Measurements from ENCODE around the gene MAP2K3.

The MAP2K3 gene

DNA sequence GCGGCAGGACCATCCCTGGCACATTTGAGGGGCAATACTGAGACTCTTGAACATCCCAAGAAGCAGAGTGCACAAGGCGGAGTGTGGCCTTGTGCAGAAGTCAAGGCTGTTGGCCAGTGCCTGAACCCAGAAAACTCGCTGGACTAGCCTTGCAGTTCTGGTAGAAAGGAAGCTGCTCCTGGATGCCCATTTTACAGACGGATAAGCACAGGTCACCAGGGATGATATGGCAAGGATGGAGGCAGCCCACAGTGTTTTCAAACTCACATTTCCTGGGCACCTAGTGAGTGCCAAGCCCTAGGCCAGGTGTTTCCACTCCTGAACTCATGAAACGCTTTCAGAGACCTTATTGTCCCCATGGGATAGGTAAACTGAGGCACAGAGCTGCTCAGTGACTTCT is 1.7 kb upstream of the MAP2K3 start:
- no peak for DNase-seq (ENCODE audit: low spot score)

DNA sequence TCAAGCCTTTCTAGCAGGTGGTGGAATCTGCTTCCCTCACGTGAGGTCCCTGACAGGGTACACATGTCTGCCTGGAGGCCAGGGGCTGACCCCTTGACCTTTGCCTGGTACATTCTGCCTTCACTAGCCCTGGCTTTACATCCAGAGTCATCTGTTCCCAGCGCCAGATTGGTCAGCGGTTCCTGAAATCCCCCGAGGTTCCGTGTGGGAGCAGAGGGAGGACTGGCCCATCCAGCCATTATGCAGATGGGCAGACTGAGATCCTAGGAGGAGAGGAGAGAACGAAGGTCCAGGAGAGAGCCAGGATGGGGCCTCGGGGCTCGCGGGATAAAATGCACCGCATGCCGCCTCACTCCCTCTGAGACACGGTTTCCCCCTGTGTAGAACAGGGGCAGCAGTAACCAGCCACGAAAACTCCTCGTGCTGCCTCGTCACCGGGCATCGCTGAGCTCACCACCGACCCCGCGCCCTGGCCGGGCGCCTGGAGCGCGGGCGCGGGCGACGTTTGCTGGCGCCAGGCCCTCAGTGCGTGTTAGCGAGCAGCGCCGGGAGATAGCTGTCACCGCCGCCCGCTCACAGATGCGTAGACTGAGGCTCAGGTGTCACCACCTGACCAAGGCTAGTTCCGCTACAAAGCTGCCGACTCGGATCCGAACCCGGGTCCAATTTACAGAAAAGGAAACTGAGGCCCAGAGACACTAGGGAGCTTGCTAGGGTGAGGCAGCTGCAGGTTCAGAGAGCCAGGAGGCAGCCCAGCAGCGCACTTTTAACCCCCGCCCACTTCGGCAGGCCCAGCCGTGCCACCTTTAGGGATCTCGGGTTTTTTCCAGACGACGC is 811 bp upstream of the MAP2K3 start:
- DNase-seq (ENCODE audit: low spot score), result peak; percentile 69

DNA sequence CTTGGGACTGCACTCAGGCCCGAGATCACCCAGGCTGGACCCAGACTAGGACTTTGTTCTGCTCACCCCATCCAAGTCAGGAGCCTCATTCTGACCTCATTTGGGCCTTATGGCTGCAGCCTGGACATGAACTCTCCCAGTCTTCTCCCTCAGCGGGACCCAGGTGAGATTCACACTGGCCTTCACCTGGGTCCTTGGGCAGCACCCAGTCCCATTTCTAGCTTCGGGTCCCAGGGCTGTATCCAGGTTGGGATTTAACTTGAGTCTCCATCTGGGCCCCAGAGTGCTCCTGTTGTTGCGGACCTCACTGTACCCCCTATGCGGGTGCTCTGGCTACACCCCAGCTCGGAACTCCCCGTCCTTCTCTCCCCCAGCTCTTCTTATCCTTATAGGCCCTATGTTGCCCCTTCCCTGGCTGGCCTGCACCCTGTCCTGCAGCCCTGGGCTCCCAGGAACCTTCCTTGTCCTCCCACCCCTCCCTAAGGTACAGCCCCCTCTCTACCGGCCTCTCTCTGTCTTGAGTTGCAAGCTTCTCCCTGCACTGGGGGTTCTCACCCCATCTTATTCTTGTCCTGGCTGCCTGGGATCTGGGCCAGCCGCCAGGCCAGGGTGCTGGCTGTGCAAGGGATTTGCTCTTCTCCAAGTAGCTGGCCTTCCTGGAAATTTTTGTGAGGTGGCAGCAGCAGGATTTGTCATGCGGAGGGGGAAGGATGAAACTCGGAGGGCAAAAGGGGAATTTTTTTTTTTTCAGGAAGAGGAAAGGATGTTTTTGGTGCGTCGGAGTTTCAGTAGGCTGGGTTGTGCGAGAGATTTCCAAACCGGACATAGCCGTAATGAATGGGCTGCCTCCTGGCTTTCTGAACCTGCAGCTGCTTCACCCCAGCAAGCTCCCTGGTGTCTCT is 904 bp downstream of the MAP2K3 start:
- DNase-seq (ENCODE audit: low spot score), result peak; percentile 57

DNA sequence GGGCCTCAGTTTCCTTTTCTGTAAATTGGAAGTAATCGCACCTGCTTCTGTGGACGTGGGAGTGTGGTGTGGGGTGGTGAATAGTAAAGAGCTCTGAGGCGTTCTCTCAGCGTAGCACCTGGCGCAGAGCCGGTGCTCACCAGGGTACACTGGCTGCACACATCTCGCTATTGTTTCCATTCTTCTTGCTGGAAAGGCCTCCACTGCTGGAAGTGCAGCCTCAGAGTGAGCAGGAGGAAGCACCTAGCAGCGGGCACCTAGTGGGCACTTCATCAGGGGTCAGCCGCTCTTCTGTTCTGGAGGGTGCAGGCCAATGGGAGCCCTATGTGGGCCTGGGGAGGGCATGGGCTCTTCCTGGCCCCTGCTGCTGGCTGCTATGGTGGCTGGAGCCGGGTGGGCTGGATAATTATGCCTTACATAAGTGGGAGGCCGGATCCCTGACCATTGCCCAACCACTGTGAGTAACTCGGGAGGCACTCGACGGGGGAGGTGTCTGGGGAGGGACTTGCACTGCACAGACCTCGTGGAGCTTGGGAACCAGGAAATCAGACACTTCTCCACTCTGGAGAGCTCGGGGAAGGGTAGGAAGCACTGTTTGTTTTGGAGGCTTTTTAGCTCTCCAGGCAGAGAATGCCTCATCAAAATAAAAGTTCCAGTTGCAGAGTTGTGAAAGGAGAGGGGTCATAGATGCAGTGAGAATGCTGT is 1.7 kb downstream of the MAP2K3 start:
- DNase-seq (ENCODE audit: low spot score), result no peak

DNA sequence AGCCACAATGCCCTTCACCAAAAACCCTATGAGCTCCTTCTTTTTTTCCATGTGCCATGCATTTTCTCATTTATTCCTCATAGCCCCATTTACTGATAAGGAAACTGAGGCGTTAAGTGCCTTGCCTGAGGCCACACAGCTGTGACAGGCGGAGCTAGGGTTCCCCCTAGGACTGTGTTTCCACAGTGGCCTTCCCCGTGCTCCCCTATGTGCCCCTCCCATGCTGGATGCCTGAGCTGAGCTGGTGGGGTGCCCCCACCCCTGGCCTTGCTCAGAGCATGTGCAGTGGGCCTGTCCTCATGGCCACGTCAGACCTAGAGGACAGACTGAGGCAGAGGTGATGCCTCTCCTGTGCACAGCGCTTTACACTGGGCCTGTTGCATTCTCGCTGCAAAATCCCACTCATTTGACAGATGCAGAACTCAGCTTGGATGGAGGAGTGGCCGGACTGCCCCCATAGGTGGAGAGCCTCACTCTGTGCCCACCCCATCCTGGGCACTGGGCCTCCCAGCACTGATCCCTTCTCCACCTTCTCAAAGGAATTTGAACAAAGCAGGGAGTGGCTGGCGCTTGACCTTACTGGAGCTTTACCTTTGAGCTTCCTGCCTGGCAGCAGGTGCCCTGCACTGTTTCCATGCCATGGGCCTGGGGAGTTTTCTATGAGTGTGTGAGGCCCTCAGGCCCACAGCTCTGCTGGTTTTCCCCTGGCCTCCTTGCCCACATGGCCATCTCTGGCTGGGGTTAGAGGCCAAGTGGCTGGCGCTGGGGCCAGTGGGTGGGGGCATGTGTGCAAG is 2.6 kb downstream of the MAP2K3 start:
- DNase-seq (ENCODE audit: low spot score), result no peak

DNA sequence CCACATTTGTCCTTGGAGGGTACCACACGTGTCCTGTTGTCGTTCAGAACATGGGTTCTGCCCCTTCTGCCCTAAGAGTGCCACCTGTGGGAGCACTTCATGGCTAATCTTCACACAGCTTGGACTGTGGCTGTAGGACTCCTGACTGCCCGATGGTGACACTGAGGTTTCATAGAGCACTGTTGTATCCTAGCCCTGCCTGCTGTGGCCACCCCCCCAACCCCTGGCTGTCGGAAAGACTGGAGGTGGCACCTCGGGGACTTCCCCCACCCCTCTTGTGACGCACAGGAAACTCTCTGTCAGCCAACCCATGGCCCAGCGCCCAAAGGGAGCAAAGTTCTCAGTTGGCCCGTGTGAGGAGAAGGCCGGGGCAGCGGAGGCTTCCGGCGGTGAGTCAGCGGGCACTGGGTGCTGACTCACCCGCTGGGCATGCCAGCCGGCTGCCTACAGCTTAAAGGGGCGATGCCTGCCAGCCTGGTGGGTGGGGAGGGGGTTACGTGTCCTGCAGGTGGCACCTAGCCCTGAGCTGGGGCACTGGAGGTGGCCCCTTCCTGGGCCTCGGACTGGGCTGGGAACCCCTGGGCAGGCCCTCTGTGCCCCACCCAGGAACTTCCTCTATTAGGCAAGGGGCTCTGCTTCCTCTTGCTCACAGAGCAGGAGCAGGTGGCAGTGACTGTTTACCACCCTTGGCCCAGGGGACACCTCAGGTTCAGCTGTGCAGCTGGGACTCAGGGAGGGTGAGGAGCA is 3.4 kb downstream of the MAP2K3 start:
- DNase-seq (ENCODE audit: low spot score), result no peak

DNA sequence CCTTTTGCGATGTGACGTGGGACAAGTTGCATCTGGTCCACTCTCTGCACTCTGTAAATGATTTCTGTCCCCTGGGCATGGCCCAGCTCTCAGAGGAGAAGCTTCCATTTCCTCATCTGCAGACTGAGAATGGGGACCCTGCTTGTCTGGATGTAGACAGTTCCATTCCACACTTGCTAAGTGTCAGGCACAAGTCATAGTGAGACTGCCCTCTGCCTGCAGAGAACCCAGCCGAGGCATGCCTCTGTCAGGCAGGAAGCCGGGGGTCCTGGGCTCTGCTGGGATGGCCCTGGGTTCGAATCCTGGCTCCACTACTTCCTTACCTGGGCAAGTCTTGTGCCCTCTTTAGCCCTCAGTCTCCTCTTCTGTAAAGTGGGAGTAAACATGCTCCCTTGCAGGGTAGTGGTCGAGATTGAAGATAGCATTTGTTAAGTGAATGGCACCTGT is 4.1 kb downstream of the MAP2K3 start:
- DNase-seq (ENCODE audit: low spot score), result no peak

DNA sequence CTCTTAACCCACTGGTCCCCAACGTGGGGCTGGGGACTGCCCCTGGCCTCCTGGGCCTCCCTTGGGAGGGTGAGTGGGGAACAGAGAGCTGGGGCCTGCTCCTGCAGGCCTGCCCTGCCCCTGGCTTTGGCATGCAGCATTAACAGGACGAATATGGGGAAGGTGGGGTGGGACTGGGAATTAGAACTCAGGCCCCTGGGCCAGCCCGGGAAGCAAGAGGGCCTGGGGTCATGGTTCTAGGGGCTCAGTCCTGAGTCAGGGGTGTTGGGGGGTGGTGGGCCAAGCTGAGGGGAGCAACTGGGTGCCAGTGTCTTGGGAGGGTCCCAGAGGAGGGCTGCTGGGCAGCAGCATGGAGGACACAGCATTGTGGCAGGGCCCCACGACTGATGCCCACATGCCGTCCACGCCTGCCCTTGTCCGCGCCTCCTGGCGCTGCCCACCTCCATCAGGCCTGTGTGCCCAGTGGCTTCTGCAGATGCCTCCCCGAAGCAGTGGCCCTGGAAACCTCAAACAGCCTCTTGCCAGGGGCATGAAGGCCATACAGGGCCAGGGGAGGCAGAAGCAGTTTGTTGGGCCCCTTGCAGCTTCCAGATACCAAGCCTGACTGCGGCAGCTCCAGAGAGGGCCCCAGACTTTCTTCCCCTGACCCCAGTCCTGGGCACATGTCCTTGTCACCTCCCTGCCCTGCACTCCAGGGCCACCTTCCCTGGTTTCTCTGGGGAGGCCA is 4.8 kb downstream of the MAP2K3 start:
- DNase-seq (ENCODE audit: low spot score), result no peak

DNA sequence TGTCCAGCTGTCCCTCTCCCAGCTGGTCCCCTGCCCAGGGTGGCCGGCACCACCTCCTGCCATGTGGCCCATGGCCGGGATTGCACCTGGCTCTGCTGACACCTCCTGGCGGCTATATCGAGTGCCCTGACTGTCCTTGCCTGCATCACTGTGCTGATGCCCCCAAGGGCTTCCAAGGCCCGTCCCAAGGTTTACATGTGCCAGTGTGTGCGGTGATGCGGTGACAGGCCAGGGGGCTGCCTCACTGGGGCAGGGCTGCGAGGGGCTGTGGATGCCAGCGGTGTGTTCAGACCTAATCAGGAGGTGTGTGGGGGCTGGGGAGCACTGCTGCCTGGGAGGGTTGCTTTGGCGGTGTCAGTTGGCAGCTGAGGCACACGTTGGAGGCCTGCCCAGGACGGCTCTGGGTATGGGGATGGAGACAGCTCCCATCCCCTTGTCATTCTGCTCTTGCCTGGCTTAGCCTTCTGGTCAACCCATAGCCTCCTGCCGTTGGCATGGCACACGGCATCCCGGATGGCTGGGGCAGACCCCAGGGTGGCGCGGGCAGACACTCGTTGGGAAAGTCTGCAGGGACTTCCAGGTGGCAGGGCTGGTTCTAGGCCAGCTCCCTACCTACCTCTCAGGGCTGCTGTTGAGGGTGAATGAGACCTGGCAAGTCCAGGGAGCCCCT is 5.5 kb downstream of the MAP2K3 start:
- no peak for DNase-seq (ENCODE audit: low spot score)

DNA sequence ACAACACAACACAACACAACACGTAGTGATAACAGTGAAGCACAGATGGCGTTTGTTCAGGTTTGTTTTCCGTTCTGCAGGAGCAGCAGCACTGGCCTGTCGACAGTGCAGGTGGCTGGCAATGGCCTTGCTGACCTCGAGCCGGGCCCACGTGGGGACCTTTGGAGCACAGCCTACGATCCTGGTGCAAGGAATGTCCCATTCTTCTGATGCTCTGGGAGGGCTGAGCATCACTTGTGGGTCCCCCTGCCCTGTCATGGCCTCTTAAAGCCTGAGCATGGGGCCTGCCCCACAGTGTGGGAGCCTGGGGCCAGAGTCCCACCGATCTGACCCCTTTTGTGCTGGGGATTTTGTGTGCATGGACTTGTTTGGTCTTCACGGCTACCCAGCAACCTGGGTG is 6.8 kb downstream of the MAP2K3 start:
- no peak for DNase-seq (ENCODE audit: low spot score)

DNA sequence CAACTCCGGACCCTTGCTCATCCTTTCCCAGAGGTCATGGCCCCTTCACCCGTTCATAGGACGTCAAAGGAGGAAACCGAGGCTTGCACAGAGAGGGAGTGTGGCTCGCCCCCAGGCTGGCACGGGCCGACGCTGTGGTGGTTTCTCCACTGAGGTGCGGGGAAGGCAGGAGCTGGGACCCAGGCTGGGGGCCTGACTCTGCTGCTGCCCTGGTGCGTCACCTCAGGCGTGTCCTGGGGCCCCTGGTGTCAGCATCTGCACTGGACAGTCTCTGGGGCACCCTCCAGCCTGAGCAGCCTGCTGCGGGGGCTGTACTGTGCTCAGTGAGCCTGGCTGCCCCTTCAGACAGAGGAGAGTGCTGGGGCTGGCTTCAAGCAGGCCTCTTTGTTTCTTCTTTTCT is 7.4 kb downstream of the MAP2K3 start:
- no peak for DNase-seq (ENCODE audit: low spot score)

DNA sequence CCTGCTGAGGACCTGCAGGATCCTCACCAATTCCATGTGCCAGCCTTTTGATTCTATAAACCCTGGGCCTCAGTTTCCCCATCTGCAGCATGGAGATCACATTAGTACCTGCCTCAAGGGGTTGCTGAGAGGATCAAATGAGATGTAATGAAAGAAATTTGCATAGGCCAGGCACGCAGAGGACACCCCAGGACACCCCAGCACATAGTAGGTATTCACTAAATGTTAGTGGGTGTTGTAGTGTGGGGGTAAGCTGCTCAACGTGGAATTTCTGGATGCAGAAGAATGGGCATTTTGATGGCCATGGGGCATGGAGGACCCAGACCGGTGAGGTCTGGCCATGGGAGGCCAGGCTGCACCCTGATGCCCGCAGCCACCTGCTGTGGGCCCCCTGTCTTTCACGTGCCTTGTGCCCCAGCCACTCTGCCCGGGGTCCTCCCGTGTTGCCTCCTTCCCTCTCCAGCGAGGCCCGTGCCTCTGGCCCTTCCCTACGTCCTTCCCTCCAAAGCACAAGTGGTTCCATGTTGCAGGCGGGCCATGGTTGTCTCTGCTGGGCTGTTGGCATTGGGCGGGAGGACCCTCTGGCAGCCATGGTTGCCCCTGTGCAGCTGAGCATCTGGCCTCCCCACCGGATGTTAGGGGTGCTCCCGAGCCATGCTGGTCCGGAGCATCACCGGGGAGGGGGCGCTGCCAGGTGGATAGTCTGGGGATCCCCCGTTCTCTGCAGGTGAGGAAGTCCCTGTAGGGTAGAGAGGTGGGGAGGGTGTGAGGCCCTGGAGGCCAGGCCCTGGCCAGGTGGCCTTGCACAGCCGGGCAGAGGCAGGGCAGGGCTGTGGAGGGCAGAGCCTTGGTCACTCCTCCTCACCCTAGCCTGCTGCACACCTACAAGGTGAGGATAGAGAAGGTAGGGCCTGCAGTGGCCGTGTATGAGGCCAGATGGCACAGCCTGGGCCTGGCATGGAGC is 8.6 kb downstream of the MAP2K3 start:
- no peak for DNase-seq (ENCODE audit: low spot score)

DNA sequence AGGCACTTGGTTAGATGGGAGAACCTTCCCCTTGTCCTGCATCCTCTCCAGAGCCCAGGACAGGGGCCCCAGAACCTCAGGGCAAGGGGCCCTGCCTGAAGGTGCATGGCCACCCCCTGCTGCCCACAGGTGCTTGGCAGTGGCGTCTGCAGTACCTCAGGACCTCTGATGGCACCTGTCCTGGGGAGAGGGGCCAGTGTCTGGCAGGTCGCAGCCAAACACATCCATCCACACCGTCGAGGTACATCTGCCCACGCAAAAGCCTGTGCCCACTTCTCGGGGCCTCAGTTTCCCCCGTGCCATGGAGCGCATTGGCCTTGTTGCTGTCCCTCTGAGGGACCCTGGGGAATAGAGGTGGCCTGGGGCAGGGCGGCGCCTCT is 9.3 kb downstream of the MAP2K3 start:
- DNase-seq (ENCODE audit: low spot score), result no peak

DNA sequence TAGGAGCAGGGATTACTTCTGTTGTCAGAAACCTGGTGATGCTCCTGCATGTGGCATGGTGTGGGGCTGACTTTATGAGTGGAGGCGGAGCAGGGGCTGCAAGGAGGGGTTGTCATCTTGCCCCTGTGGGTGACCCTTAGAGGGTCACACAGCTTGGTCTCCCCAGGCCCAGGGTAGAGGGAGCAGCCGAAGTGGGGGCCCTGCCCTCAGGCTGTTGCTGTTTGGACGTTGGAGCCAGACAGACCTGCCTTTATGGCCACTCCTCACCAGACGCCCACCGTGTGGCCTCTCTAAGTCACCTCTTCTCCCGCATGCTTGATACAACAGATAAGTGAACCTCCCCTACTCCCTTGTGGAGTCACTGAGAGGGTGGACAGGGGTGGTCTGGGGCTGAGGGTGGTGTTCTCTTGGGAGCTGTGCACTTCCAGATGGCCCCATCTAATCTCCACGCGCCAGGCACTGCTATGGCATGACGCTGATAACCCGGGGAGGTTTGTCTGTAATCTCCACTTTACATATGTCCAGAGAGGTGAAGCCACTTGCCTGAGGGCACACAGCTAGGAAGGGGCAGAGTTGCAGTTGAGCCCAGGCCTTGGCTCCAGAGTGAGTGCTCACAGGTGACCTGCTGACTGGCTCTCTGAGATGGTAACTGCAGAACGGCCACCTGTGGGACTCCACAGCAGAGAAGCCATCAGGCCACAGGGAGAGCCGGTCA is 10.0 kb downstream of the MAP2K3 start:
- DNase-seq (ENCODE audit: low spot score), result no peak

DNA sequence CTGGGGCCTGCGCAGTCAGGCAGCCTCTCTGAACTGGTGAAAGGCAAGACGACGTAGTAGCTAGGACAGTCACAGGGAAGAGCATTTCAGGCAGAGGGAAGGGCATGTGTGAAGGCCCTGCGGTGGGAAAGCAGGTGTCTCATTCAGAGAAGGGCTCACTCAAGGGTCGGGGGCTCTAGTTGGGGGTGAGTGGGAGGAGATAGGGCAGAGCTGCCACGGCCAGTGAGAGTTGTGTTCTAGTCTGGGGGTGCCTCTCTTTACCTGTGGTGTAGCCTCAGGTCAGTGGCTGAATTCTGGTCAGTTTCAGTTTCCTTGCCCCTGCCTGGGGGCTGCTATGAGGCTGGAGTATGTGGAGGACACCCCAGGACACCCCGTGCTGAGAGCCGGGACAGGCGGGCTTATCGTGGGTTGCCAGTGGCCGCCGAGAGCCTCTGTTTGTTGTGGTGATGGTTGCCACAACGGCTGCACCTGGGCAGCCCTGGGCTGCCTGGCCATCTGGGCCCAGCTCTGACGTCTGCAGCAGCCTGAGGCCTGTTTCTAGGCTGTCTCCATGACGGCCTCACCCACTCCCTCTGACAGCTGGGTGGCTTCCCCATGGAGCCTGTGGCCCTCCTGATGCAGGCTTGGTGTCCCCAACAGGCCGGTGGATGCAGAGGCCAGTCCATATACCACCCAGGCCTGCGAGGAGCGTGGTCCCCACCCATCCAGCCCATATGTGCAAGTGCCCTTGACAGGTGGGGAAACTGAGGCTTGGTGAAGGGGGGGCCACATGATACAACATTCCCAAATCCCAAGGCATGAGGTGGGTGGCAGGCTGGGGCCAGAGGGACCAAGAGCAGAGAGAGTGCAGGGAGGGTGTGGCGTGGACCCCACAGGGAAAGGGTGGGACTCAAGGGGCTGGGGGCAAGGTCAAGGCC is 10.8 kb downstream of the MAP2K3 start:
- no peak for DNase-seq (ENCODE audit: low spot score)

DNA sequence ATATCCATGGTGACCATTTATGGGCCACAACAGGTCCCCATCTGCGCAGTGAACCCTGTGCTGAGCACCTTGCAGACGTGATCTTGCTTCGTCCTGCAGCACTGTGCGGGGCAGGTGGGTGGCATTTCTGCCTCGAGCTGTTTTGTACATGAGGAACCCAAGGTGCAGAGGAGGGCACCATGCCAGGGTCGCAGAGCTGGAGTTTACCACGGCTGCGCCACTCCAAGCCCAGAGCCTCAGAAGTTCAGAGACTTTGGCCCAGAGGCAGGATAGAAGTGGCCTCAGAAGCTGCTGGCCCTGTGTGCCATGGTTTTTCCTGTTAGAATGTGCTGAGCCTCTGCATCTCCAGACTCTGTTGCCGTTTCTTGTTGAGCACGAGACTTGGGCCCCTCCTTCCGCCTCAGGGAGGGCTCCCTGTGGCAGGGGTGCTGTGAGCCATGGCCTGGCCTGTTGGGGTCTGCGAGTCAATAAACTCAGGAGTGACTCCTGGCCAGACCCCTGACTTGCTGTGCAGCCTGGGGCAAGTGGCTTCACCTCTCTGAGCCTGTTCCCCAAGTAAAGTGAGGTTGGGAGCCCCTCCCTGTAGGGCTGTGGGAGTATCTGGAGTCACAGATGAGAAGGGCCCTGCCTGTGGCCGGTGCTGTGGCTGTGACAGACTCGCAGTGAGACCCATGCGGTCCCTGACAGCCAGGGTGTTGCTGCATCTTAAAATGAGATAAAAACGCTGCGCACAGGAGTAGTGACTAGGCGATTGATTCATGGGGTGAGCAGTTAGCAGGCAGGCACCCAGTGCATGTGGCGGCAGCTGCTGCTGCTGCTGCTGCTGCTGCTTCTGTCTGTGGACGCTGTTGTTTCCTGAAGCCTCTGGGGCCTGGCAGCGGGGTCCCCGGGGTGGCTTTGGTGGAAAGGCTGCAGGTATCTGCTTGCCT is 11.8 kb downstream of the MAP2K3 start:
- DNase-seq (ENCODE audit: low spot score), result no peak
